Measurements from ENCODE around the gene SIRPA.

DNA sequence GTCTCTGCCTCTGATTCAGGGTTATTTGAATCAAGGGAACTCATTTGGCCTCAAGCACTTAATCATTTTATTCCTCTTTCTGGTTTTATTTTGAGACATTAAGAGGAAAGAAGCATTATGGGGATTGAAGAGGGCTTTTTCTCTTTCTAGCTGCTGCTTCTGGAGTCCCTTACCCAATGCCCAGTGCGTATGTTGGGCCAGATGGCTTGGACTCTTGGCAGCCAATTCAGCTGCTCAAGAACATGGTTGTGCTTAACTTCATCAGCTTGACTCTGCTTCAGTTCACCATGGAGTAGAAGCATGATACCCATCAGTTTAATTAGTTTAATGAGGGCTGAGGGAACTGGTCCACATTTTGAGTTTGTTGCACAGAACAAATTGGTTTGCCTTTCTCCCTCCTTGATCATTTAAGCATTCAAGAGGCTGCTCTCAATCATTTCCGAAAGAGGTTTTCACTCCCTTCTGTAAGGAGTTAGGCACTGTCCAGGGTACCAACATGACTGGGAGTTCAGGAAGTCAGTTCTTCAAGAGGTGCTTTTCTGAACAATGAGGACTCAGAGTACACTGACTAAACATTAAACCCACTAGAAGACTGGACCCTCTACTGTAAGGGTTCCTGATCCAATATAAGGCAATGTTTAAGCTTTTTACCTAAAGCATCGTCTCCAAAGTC is 84.0 kb downstream of the SIRPA start:
- TF ChIP-seq CREB1 (IDR thresholded peaks at IDR 0.05; ENCODE audit: low read depth) (no peak), CEBPB (IDR thresholded peaks at IDR 0.05) (no peak)
- TF ChIP-seq, protein P1, sequence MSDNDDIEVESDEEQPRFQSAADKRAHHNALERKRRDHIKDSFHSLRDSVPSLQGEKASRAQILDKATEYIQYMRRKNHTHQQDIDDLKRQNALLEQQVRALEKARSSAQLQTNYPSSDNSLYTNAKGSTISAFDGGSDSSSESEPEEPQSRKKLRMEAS (IDR thresholded peaks at IDR 0.05) = no peak
